HepG2 (cell line): ENCODE data around the gene EMC9. TPM values are rescaled to one million over a fixed set of nuclear protein-coding genes. Genes with fewer than 3 reads are reported as not detected.
A peak's percentile ranks its signal among the peaks of the same experiment; 100 is the strongest.

Experiments
- ATAC-seq: fragments of 200-7000 bp; cut with Tn5 transposase; 3 replicates; pipeline ENCODE4 v1.9.1; 2020; ENCODE audit warnings: mild to moderate bottlenecking, moderate library complexity
- BruUV-seq: library from RNA; stranded (reverse); fragments of 400-500 nt; replicated peaks from 2 replicates; lab custom pipeline; 2021; lab: Mats Ljungman, UMichigan
- CTCF ChIA-PET: fragments of 300-600 bp; formaldehyde crosslinking; extraction: SDS; loops from one replicate; lab custom pipeline; 2021; ENCODE audit warnings: low total read pairs, inconsistent platforms, low intra/inter-chr PET ratio; lab: Yijun Ruan, JAX
- POLR2A ChIA-PET: fragments of 350-600 bp; sonication (Branson Sonifier 250); formaldehyde crosslinking; loops from one replicate; lab custom pipeline; 2020; ENCODE audit warnings: antibody characterized with exemption, inconsistent platforms; lab: Yijun Ruan, JAX
- DNase-seq: peaks from one replicate; pipeline ENCODE4 v3.0.0-alpha.2; 2015; ENCODE audit warnings: low spot score
- FAIRE-seq: peaks from 3 replicates; lab custom pipeline; 2011; peaks lifted over from hg19 to GRCh38; lab: Jason Lieb, UNC
- H2AFZ ChIP-seq: one replicate; pipeline ENCODE4 v1.6.1; 2011; ENCODE audit warnings: low read length, inconsistent platforms
- H3K27ac ChIP-seq: fragments of 300-600 bp; 3 replicates; pipeline ENCODE4 v1.8.0; 2011; ENCODE audit warnings: mixed run types, mild to moderate bottlenecking, mixed read lengths, low read length, inconsistent platforms; ENCODE audit not compliant: insufficient read depth; ENCODE audit errors: extremely low read length
- H3K27me3 ChIP-seq, 2 experiments: fragments of 200-600 bp in 1 of 2; 2 replicates in 1 of 2; 3 replicates in 1 of 2; pipeline versions ENCODE4 v1.6.0 to v1.8.0; 2011; ENCODE audit warnings: low read length in 2 of 2, mild to moderate bottlenecking in 2 of 2, moderate library complexity in 2 of 2, inconsistent platforms in 1 of 2; ENCODE audit not compliant: insufficient read depth in 2 of 2, control insufficient read depth in 1 of 2
- H3K36me3 ChIP-seq, 2 experiments: fragments of 200-600 bp in 1 of 2; replicated peaks in 1 of 2; 2 replicates in 1 of 2; 3 replicates in 1 of 2; pipeline versions ENCODE4 v1.5.1 to v1.8.0; 2011; ENCODE audit warnings: low read length in 2 of 2, inconsistent platforms in 1 of 2; ENCODE audit not compliant: insufficient read depth in 2 of 2, control insufficient read depth in 1 of 2
- H3K4me1 ChIP-seq: 2 replicates; pipeline ENCODE4 v1.5.1; 2012; ENCODE audit warnings: low read length, inconsistent platforms; ENCODE audit not compliant: insufficient read depth
- H3K4me2 ChIP-seq: 2 replicates; pipeline ENCODE4 v1.6.0; 2011; ENCODE audit warnings: low read depth, low read length, inconsistent platforms
- H3K4me3 ChIP-seq, 3 experiments: fragments of 200-600 bp in 1 of 3; sonication (generic), shearing (Covaris generic) in 1 of 3; replicated peaks in 1 of 3; 2 replicates each; pipeline ENCODE4 v1.5.1; 2011 to 2016; ENCODE audit warnings: low read length in 3 of 3, inconsistent platforms in 2 of 3, low read depth in 2 of 3, mild to moderate bottlenecking in 2 of 3, control low read depth in 1 of 3, mixed read lengths in 1 of 3; ENCODE audit not compliant: insufficient read depth in 1 of 3
- H3K79me2 ChIP-seq: one replicate; pipeline ENCODE4 v1.6.1; 2011; ENCODE audit warnings: low read length, inconsistent platforms; ENCODE audit not compliant: insufficient read depth
- H3K9ac ChIP-seq: 2 replicates; pipeline ENCODE4 v1.6.0; 2011; ENCODE audit warnings: mild to moderate bottlenecking, low read depth, low read length, inconsistent platforms; ENCODE audit not compliant: insufficient read depth
- H3K9me3 ChIP-seq: 2 replicates; pipeline ENCODE4 v1.5.1; 2012; ENCODE audit warnings: mild to moderate bottlenecking, low read length
- H4K20me1 ChIP-seq: 2 replicates; pipeline ENCODE4 v1.6.0; 2011; ENCODE audit warnings: inconsistent platforms, mild to moderate bottlenecking, low read length, moderate library complexity; ENCODE audit not compliant: insufficient read depth
- CBX1 ChIP-seq: IDR thresholded peaks from one replicate; pipeline ENCODE4 v1.6.1; 2016; ENCODE audit warnings: antibody characterized with exemption, low read depth
- CREBL2 ChIP-seq: sonication (generic); formaldehyde crosslinking; IDR thresholded peaks from 2 replicates; pipeline ENCODE4 v1.8.1; 2023; ENCODE audit warnings: missing genetic modification reagents, mild to moderate bottlenecking, borderline replicate concordance
- EEA1 ChIP-seq: sonication (generic); formaldehyde crosslinking; IDR thresholded peaks from 2 replicates; pipeline ENCODE4 v1.5.1; 2020; ENCODE audit warnings: mild to moderate bottlenecking, missing genetic modification reagents, borderline replicate concordance
- FOXA3 ChIP-seq: IDR thresholded peaks from 2 replicates; pipeline ENCODE4 v1.6.1; 2016; ENCODE audit warnings: missing genetic modification reagents, missing compliant biosample characterization
- HCFC1 ChIP-seq: fragments of 150-350 bp; IDR thresholded peaks from 2 replicates; pipeline ENCODE4 v1.6.1; 2014; ENCODE audit warnings: low read depth, low read length
- KDM1A ChIP-seq: IDR thresholded peaks from 2 replicates; pipeline ENCODE4 v1.6.1; 2016; ENCODE audit warnings: missing compliant biosample characterization
- KDM2A ChIP-seq: sonication (generic); formaldehyde crosslinking; IDR thresholded peaks from 2 replicates; pipeline ENCODE4 v1.4.0; 2020; ENCODE audit warnings: low read depth, missing genetic modification reagents, borderline replicate concordance
- RBM22 ChIP-seq: fragments of 200-400 bp; formaldehyde crosslinking; optimal IDR thresholded peaks from 2 replicates; pipeline ENCODE3; 2017; ENCODE audit warnings: mild to moderate bottlenecking, low read length, moderate library complexity
- SRY ChIP-seq: sonication (generic); formaldehyde crosslinking; IDR thresholded peaks from 2 replicates; pipeline ENCODE4 v1.8.0; 2022; ENCODE audit warnings: mild to moderate bottlenecking, missing genetic modification reagents
- TOE1 ChIP-seq: sonication (generic); formaldehyde crosslinking; IDR thresholded peaks from 2 replicates; pipeline ENCODE4 v1.4.0; 2020; ENCODE audit warnings: mild to moderate bottlenecking, missing genetic modification reagents
- ZNF101 ChIP-seq: sonication (generic); formaldehyde crosslinking; IDR thresholded peaks from 2 replicates; pipeline ENCODE4 v1.4.0; 2020; ENCODE audit warnings: mild to moderate bottlenecking, low read depth, missing genetic modification reagents, borderline replicate concordance
- ZNF329 ChIP-seq: sonication (generic); formaldehyde crosslinking; IDR thresholded peaks from 2 replicates; pipeline ENCODE4 v1.9.0; 2021; ENCODE audit warnings: low read depth, mild to moderate bottlenecking, missing genetic modification reagents
- ZNF33B ChIP-seq: sonication (generic); formaldehyde crosslinking; IDR thresholded peaks from 2 replicates; pipeline ENCODE4 v1.5.1; 2020; ENCODE audit warnings: mild to moderate bottlenecking, missing genetic modification reagents
- ZNF710 ChIP-seq: sonication (generic); formaldehyde crosslinking; IDR thresholded peaks from 2 replicates; pipeline ENCODE4 v1.5.0; 2020; ENCODE audit warnings: mild to moderate bottlenecking, missing genetic modification reagents, borderline replicate concordance
- ZNF713 ChIP-seq: sonication (generic); formaldehyde crosslinking; IDR thresholded peaks from 2 replicates; pipeline ENCODE4 v1.4.0; 2020; ENCODE audit warnings: mild to moderate bottlenecking, missing genetic modification reagents
- ZNF761 ChIP-seq: sonication (generic); formaldehyde crosslinking; conservative IDR thresholded peaks from 2 replicates; pipeline ENCODE4 v1.4.0; 2020; ENCODE audit warnings: mild to moderate bottlenecking, missing genetic modification reagents
- ZNF775 ChIP-seq: sonication (generic); formaldehyde crosslinking; IDR thresholded peaks from 2 replicates; pipeline ENCODE4 v1.4.0; 2020; ENCODE audit warnings: missing genetic modification reagents, mild to moderate bottlenecking, moderate library complexity, borderline replicate concordance
- WGBS: methylation state at CpG from one replicate; pipeline ENCODE4 v1.1.6; 2017; ENCODE audit warnings: low lambda C conversion rate; 5-methylcytosine and 5-hydroxymethylcytosine counted together
- in situ Hi-C: cut with HindIII; loops from 2 replicates; pipeline ENCODE4 v1.10.0; 2017; ENCODE audit warnings: low pct_unique_long_range_greater_than_20kb; ENCODE audit not compliant: extremely low pct_ligation_motif_present
- intact Hi-C: fragments of 100-400 bp; cut with micrococcal nuclease; formaldehyde crosslinking; loops from one replicate; pipeline ENCODE4 v1.10.0; 2022; ENCODE audit not compliant: unreplicated experiment
- polyA plus RNA-seq, 8 experiments: library from polyadenylated mRNA; depleted of rRNA in 3 of 8; stranded (reverse) in 7 of 8; unstranded in 1 of 8; fragments of >200 nt; fragmentation: Illumina TruSeq in 4 of 8; extraction: Trizol in 4 of 8; gene quantifications; 2 replicates each; pipeline versions ENCODE4 v1.2.1 to v1.2.3, GENCODE V29; 2011 to 2016; ENCODE audit warnings: low read depth in 4 of 8, missing spikeins in 1 of 8, mixed read lengths in 1 of 8; ENCODE audit not compliant: insufficient read depth in 1 of 8
- total RNA-seq, 5 experiments: library from RNA; depleted of rRNA; stranded (reverse); fragments of >200 nt; fragmentation: Illumina TruSeq; extraction: Trizol; gene quantifications; 2 replicates each; pipeline ENCODE4 v1.2.3, GENCODE V29; 2016; ENCODE audit warnings: low read depth in 1 of 5
- TF ChIP-seq, protein P1 (sequence below): sonication (generic); formaldehyde crosslinking; IDR thresholded peaks from 2 replicates; pipeline ENCODE4 v1.4.0; 2020; ENCODE audit warnings: mild to moderate bottlenecking, missing genetic modification reagents
- TF ChIP-seq, protein P2 (sequence below): sonication (generic); formaldehyde crosslinking; IDR thresholded peaks from 2 replicates; pipeline ENCODE4 v1.4.0; 2020; ENCODE audit warnings: mild to moderate bottlenecking, missing genetic modification reagents
- TF ChIP-seq, protein P3 (sequence below): sonication (generic); formaldehyde crosslinking; conservative IDR thresholded peaks from 2 replicates; pipeline ENCODE4 v1.4.0; 2020; ENCODE audit warnings: missing genetic modification reagents

EMC9 gene
- total and polyA plus RNA-seq, 2 of the 13 experiments (the other 11 are each of a cell fraction or from before 2014, with no cell fraction given) = 60.5 to 78.7 TPM

DNA sequence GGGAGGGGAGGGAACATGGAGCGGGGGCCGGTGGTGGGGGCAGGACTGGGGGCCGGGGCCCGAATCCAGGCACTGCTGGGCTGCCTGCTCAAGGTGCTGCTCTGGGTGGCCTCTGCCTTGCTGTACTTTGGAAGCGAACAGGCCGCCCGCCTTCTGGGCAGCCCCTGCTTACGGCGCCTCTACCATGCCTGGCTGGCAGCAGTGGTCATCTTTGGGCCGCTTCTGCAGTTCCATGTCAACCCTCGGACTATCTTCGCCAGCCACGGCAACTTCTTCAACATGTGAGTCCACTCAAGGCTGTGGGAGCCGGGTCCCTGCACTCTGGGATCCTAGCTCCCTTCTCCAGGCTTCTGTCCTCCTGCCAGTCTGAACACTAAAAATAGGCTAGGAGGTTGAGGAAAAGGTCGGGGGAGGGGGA lies 9.8 kb downstream of the EMC9 start:
- POLR2A ChIA-PET = interaction anchor here (0.6 to 22.7 kb wide), 8 partner anchors 9 to 79 kb away, joined by 3 to 977 read pairs (median 11); partner anchors contain the start of genes DCAF11, EMC9, IRF9 and NRL
- no peaks in the 10 kb centered on the region for H3K9me3 ChIP-seq
- H3K9ac ChIP-seq = no peak overlapping the region; the same call in 1 of the 2 replicates
- CTCF ChIA-PET = no interaction called here
- BruUV-seq = no TSS peak
- H3K79me2 ChIP-seq = peaks cover 5% of the 10 kb centered on the region
- H3K4me2 ChIP-seq = peak overlapping the region; percentile 16
- intact Hi-C loops = no loop called here
- H4K20me1 ChIP-seq = peaks cover under 1% of the 10 kb centered on the region; the same call in 1 of the 2 replicates
- no peak for DNase-seq
- H3K27ac ChIP-seq = peak overlapping the region; percentile 48
- H3K4me3 ChIP-seq = no peak overlapping the region
- H3K27me3 ChIP-seq = no peaks in the 10 kb centered on the region; a peak in 1 of 5 replicates
- peak; percentile 0; the same call in 2 of the 3 replicates for ATAC-seq
- H3K4me1 ChIP-seq = peaks cover 53% of the 10 kb centered on the region
- no peak overlapping the region for H2AFZ ChIP-seq
- in situ Hi-C loops = loop anchor here (25.0 kb wide), 1 partner anchor 819 kb away; the partner anchor contains the start of genes BCL2L2, PABPN1 and PPP1R3E
- H3K36me3 ChIP-seq = no peaks in the 10 kb centered on the region
- FAIRE-seq = no peak
- 77% methylated on average over 15 of the region's 15 CpGs for WGBS
- TF ChIP-seq HCFC1 (no peak), FOXA3 (CRISPR knock-in tag) (no peak), TOE1 (CRISPR knock-in tag) (no peak), ZNF713 (CRISPR knock-in tag) (no peak), ZNF710 (peak; percentile 78; the same call in 1 of the 2 replicates), EEA1 (no peak), ZNF761 (CRISPR knock-in tag) (no peak), RBM22 (no peak), SRY (CRISPR knock-in tag) (no peak), CREBL2 (no peak), KDM1A (CRISPR knock-in tag) (no peak), KDM2A (no peak), CBX1 (no peak), ZNF329 (no peak), ZNF775 (no peak), ZNF33B (CRISPR knock-in tag) (0 out of 2 replicates have a peak, but pooled peaks have one; percentile 36), ZNF101 (CRISPR knock-in tag) (no peak)
- TF ChIP-seq, protein P1, sequence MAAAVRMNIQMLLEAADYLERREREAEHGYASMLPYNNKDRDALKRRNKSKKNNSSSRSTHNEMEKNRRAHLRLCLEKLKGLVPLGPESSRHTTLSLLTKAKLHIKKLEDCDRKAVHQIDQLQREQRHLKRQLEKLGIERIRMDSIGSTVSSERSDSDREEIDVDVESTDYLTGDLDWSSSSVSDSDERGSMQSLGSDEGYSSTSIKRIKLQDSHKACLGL (CRISPR knock-in tag) = peak; percentile 45; the same call in 1 of the 2 replicates
- TF ChIP-seq, protein P2, sequence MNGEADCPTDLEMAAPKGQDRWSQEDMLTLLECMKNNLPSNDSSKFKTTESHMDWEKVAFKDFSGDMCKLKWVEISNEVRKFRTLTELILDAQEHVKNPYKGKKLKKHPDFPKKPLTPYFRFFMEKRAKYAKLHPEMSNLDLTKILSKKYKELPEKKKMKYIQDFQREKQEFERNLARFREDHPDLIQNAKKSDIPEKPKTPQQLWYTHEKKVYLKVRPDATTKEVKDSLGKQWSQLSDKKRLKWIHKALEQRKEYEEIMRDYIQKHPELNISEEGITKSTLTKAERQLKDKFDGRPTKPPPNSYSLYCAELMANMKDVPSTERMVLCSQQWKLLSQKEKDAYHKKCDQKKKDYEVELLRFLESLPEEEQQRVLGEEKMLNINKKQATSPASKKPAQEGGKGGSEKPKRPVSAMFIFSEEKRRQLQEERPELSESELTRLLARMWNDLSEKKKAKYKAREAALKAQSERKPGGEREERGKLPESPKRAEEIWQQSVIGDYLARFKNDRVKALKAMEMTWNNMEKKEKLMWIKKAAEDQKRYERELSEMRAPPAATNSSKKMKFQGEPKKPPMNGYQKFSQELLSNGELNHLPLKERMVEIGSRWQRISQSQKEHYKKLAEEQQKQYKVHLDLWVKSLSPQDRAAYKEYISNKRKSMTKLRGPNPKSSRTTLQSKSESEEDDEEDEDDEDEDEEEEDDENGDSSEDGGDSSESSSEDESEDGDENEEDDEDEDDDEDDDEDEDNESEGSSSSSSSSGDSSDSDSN = no peak
- TF ChIP-seq, protein P3, sequence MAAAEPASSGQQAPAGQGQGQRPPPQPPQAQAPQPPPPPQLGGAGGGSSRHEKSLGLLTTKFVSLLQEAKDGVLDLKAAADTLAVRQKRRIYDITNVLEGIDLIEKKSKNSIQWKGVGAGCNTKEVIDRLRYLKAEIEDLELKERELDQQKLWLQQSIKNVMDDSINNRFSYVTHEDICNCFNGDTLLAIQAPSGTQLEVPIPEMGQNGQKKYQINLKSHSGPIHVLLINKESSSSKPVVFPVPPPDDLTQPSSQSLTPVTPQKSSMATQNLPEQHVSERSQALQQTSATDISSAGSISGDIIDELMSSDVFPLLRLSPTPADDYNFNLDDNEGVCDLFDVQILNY = no peak
